ENCODE data around the gene PPM1E.

The PPM1E gene

GRCh38 chr17:58998871-58999270, 243.2 kb downstream of the PPM1E start:
- no peak for DNase-seq

GRCh38 chr17:58999500-58999899, 243.8 kb downstream of the PPM1E start:
- peak in 2 of 4 experiments; percentile 28 to 35 for DNase-seq

GRCh38 chr17:59000022-59000421, 244.4 kb downstream of the PPM1E start:
- no peak for DNase-seq

- peak; percentile 87 to 95 (median 93) for DNase-seq
Observed at GRCh38 chr17:59001158-59001814, 245.6 kb downstream of the PPM1E start.

- no peak for DNase-seq
Observed at GRCh38 chr17:59002126-59002525, 246.5 kb downstream of the PPM1E start.

- peak in 1 of 4 experiments; percentile 31 for DNase-seq
Observed at GRCh38 chr17:59002848-59003247, 247.2 kb downstream of the PPM1E start.

- DNase-seq, result no peak
Observed at GRCh38 chr17:59003860-59004259, 248.2 kb downstream of the PPM1E start.

- DNase-seq, result peak; percentile 74 to 82 (median 82)
Observed at GRCh38 chr17:59004338-59005111, 248.9 kb downstream of the PPM1E start.

GRCh38 chr17:59007995-59008394, 252.3 kb downstream of the PPM1E start:
- DNase-seq, result no peak

- no peak for DNase-seq
Observed at GRCh38 chr17:59008737-59009136, 253.1 kb downstream of the PPM1E start.

GRCh38 chr17:59010026-59010425, 254.4 kb downstream of the PPM1E start:
- no peak for DNase-seq

- no peak for DNase-seq
Observed at GRCh38 chr17:59011975-59012374, 256.3 kb downstream of the PPM1E start.

GRCh38 chr17:59018019-59018418, 262.4 kb downstream of the PPM1E start:
- no peak for DNase-seq

- no peak for DNase-seq
Observed at GRCh38 chr17:59024916-59025315, 269.3 kb downstream of the PPM1E start.

- DNase-seq, result peak; percentile 46 to 73 (median 67)
Observed at GRCh38 chr17:59026176-59026939, 270.7 kb downstream of the PPM1E start.

GRCh38 chr17:59027750-59028149, 272.1 kb downstream of the PPM1E start:
- peak in 3 of 4 experiments; percentile 22 to 39 (median 34) for DNase-seq

- DNase-seq, result peak in 2 of 4 experiments; percentile 4 to 20
Observed at GRCh38 chr17:59028328-59028727, 272.7 kb downstream of the PPM1E start.

GRCh38 chr17:59030811-59031210, 275.2 kb downstream of the PPM1E start:
- peak in 1 of 4 experiments; percentile 3 for DNase-seq

Data from suppressor macrophage (primary cell).